HepG2 (cell line): ENCODE data around the gene B4GALT5. TPM values are rescaled to one million over a fixed set of nuclear protein-coding genes. Genes with fewer than 3 reads are reported as not detected.
A peak's percentile ranks its signal among the peaks of the same experiment; 100 is the strongest.

ENCODE experiments used
- ASH2L ChIP-seq: fragments of 300-600, 200-600 bp; sonication (generic); IDR thresholded peaks from 2 replicates; pipeline ENCODE4 v1.7.0; 2017; ENCODE audit warnings: low read depth, mild to moderate bottlenecking, moderate library complexity, mixed read lengths, low read length; ENCODE audit not compliant: insufficient read length
- BRF2 ChIP-seq: sonication (generic); formaldehyde crosslinking; IDR thresholded peaks from 2 replicates; pipeline ENCODE4 v1.8.1; 2022; ENCODE audit warnings: mild to moderate bottlenecking, missing genetic modification reagents
- CBFB ChIP-seq: sonication (generic); formaldehyde crosslinking; IDR thresholded peaks from 2 replicates; pipeline ENCODE4 v1.4.0; 2020; ENCODE audit warnings: missing genetic modification reagents
- CBX5 ChIP-seq: sonication (generic); formaldehyde crosslinking; IDR thresholded peaks from 2 replicates; pipeline ENCODE4 v1.4.0; 2020; ENCODE audit warnings: missing genetic modification reagents, borderline replicate concordance
- DMTF1 ChIP-seq: sonication (generic); formaldehyde crosslinking; IDR thresholded peaks from 2 replicates; pipeline ENCODE4 v1.4.0; 2020; ENCODE audit warnings: mild to moderate bottlenecking, missing genetic modification reagents
- FOSL2 ChIP-seq: sonication (generic); formaldehyde crosslinking; IDR thresholded peaks from 2 replicates; pipeline ENCODE4 v1.4.0; 2020; ENCODE audit warnings: missing genetic modification reagents
- FOXJ3 ChIP-seq: sonication (generic); formaldehyde crosslinking; IDR thresholded peaks from 2 replicates; pipeline ENCODE4 v1.4.0; 2020; ENCODE audit warnings: missing genetic modification reagents, mild to moderate bottlenecking, borderline replicate concordance
- JUNB ChIP-seq: sonication (generic); formaldehyde crosslinking; IDR thresholded peaks from 2 replicates; pipeline ENCODE4 v1.8.0; 2022; ENCODE audit warnings: missing genetic modification reagents, mild to moderate bottlenecking, borderline replicate concordance
- RARA ChIP-seq: IDR thresholded peaks from 2 replicates; pipeline ENCODE4 v1.6.1; 2016; ENCODE audit warnings: missing genetic modification reagents, missing compliant biosample characterization
- SP140L ChIP-seq: sonication (generic); formaldehyde crosslinking; IDR thresholded peaks from 2 replicates; pipeline ENCODE4 v1.4.0; 2020; ENCODE audit warnings: missing genetic modification reagents, borderline replicate concordance
- THYN1 ChIP-seq: sonication (generic); formaldehyde crosslinking; IDR thresholded peaks from 2 replicates; pipeline ENCODE4 v1.8.1; 2023; ENCODE audit warnings: low read depth, mild to moderate bottlenecking, moderate library complexity, missing genetic modification reagents, borderline replicate concordance
- ZFP1 ChIP-seq: IDR thresholded peaks from 2 replicates; pipeline ENCODE4 v1.6.1; 2016
- ZNF253 ChIP-seq: sonication (generic); formaldehyde crosslinking; IDR thresholded peaks from 2 replicates; pipeline ENCODE4 v1.8.0; 2022; ENCODE audit warnings: mild to moderate bottlenecking, missing genetic modification reagents, borderline replicate concordance
- ZNF329 ChIP-seq: sonication (generic); formaldehyde crosslinking; IDR thresholded peaks from 2 replicates; pipeline ENCODE4 v1.9.0; 2021; ENCODE audit warnings: low read depth, mild to moderate bottlenecking, missing genetic modification reagents
- ZNF432 ChIP-seq: sonication (generic); formaldehyde crosslinking; IDR thresholded peaks from 2 replicates; pipeline ENCODE4 v1.5.0; 2020; ENCODE audit warnings: missing genetic modification reagents, mild to moderate bottlenecking, borderline replicate concordance
- ZNF530 ChIP-seq: sonication (generic); formaldehyde crosslinking; IDR thresholded peaks from 2 replicates; pipeline ENCODE4 v1.5.0; 2020; ENCODE audit warnings: low read depth, mild to moderate bottlenecking, missing genetic modification reagents
- ZNF558 ChIP-seq: sonication (generic); formaldehyde crosslinking; IDR thresholded peaks from 2 replicates; pipeline ENCODE4 v1.9.0; 2022; ENCODE audit warnings: mild to moderate bottlenecking, missing genetic modification reagents, borderline replicate concordance
- ZNF652 ChIP-seq: IDR thresholded peaks from 2 replicates; pipeline ENCODE4 v1.6.1; 2016; ENCODE audit warnings: low read depth, borderline replicate concordance
- ZNF768 ChIP-seq: sonication (generic); formaldehyde crosslinking; IDR thresholded peaks from 2 replicates; pipeline ENCODE4 v1.4.0; 2020; ENCODE audit warnings: missing genetic modification reagents
- polyA plus RNA-seq, 8 experiments: library from polyadenylated mRNA; depleted of rRNA in 3 of 8; stranded (reverse) in 7 of 8; unstranded in 1 of 8; fragments of >200 nt; fragmentation: Illumina TruSeq in 4 of 8; extraction: Trizol in 4 of 8; gene quantifications; 2 replicates each; pipeline versions ENCODE4 v1.2.1 to v1.2.3, GENCODE V29; 2011 to 2016; ENCODE audit warnings: low read depth in 4 of 8, missing spikeins in 1 of 8, mixed read lengths in 1 of 8; ENCODE audit not compliant: insufficient read depth in 1 of 8
- total RNA-seq, 5 experiments: library from RNA; depleted of rRNA; stranded (reverse); fragments of >200 nt; fragmentation: Illumina TruSeq; extraction: Trizol; gene quantifications; 2 replicates each; pipeline ENCODE4 v1.2.3, GENCODE V29; 2016; ENCODE audit warnings: low read depth in 1 of 5
- TF ChIP-seq, protein P1 (sequence below): sonication (generic); formaldehyde crosslinking; IDR thresholded peaks from 2 replicates; pipeline ENCODE4 v1.8.0; 2022; ENCODE audit warnings: mild to moderate bottlenecking, missing genetic modification reagents
- TF ChIP-seq, protein P2 (sequence below): sonication (generic); formaldehyde crosslinking; IDR thresholded peaks from 2 replicates; pipeline ENCODE4 v1.4.0; 2020; ENCODE audit warnings: mild to moderate bottlenecking, missing genetic modification reagents
- TF ChIP-seq, protein P3 (sequence below): sonication (generic); formaldehyde crosslinking; IDR thresholded peaks from 2 replicates; pipeline ENCODE4 v1.8.1; 2023; ENCODE audit warnings: mild to moderate bottlenecking, inconsistent platforms, moderate library complexity, missing genetic modification reagents, borderline replicate concordance

B4GALT5 gene
- total and polyA plus RNA-seq, 2 of the 13 experiments (the other 11 are each of a cell fraction or from before 2014, with no cell fraction given), result 27.3 to 30.9 TPM

GRCh38 chr20:49762940-49763766, 49.5 kb upstream of the B4GALT5 start (continued):
- no peak for TF ChIP-seq SP140L (CRISPR knock-in tag)
- TF ChIP-seq, protein P1, sequence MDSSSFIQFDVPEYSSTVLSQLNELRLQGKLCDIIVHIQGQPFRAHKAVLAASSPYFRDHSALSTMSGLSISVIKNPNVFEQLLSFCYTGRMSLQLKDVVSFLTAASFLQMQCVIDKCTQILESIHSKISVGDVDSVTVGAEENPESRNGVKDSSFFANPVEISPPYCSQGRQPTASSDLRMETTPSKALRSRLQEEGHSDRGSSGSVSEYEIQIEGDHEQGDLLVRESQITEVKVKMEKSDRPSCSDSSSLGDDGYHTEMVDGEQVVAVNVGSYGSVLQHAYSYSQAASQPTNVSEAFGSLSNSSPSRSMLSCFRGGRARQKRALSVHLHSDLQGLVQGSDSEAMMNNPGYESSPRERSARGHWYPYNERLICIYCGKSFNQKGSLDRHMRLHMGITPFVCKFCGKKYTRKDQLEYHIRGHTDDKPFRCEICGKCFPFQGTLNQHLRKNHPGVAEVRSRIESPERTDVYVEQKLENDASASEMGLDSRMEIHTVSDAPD (CRISPR knock-in tag), result no peak
- peak; percentile 69 for TF ChIP-seq FOSL2
- no peak for TF ChIP-seq THYN1 (CRISPR knock-in tag)
- no peak for TF ChIP-seq BRF2 (CRISPR knock-in tag)
- TF ChIP-seq ZFP1 (CRISPR knock-in tag), result no peak
- 0 out of 2 replicates have a peak, but pooled peaks have one; percentile 18 for TF ChIP-seq CBFB
- no peak for TF ChIP-seq RARA (CRISPR knock-in tag)
- TF ChIP-seq, protein P2, sequence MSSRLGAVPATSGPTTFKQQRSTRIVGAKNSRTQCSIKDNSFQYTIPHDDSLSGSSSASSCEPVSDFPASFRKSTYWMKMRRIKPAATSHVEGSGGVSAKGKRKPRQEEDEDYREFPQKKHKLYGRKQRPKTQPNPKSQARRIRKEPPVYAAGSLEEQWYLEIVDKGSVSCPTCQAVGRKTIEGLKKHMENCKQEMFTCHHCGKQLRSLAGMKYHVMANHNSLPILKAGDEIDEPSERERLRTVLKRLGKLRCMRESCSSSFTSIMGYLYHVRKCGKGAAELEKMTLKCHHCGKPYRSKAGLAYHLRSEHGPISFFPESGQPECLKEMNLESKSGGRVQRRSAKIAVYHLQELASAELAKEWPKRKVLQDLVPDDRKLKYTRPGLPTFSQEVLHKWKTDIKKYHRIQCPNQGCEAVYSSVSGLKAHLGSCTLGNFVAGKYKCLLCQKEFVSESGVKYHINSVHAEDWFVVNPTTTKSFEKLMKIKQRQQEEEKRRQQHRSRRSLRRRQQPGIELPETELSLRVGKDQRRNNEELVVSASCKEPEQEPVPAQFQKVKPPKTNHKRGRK (CRISPR knock-in tag), result no peak
- no peak for TF ChIP-seq DMTF1
- TF ChIP-seq ASH2L, result no peak
- TF ChIP-seq, protein P3, sequence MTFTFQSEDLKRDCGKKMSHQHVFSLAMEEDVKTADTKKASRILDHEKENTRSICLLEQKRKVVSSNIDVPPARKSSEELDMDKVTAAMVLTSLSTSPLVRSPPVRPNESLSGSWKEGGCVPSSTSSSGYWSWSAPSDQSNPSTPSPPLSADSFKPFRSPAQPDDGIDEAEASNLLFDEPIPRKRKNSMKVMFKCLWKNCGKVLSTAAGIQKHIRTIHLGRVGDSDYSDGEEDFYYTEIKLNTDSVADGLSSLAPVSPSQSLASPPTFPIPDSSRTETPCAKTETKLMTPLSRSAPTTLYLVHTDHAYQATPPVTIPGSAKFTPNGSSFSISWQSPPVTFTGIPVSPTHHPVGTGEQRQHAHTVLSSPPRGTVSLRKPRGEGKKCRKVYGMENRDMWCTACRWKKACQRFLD (CRISPR knock-in tag), result no peak
- no peak for TF ChIP-seq ZNF329
- TF ChIP-seq CBX5, result no peak
- 0 out of 2 replicates have a peak, but pooled peaks have one; percentile 34 for TF ChIP-seq JUNB (CRISPR knock-in tag)
- TF ChIP-seq ZNF652 (CRISPR knock-in tag), result no peak
- no peak for TF ChIP-seq ZNF530
- no peak for TF ChIP-seq ZNF253
- TF ChIP-seq ZNF558 (CRISPR knock-in tag), result no peak
- no peak for TF ChIP-seq ZNF432 (CRISPR knock-in tag)
- TF ChIP-seq ZNF768 (CRISPR knock-in tag), result no peak
- TF ChIP-seq FOXJ3, result no peak
